ENCODE data around the gene RUNDC3A.

Gene RUNDC3A

DNA sequence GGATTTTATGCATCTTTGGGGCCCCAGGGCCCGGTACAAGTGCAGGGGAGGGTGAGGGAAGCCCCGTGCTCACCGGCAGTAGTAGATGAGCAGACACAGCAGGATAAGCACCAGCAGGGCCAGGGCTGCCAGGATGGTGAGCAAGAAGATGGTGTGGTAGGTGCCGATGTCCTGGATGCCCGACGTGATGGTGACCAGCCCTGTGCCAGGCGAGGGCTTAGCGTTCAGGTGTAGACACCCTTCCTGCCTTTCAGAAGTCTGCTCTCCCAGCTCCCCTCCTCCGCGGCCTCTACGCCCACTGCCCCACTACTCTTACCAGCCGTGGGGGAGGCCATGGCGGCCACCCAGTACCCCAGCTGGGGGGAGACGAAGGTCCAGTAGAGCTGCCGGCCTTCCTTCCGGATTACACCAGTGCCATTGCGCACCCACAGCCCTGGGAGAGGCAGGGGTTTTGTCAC lies 47.3 kb downstream of the RUNDC3A start:
- no peak overlapping the region for H3K4me3 ChIP-seq (ENCODE audit: low read depth, low read length)
- no peak for DNase-seq (ENCODE audit: low read depth)
- in situ Hi-C loops (cut with HindIII; ENCODE audit: low sequenced_read_pairs) = loop anchor here (25.0 kb wide), 1 partner anchor 282 kb away; no protein-coding TSS in a partner anchor
- TF ChIP-seq CTCF (IDR thresholded peaks at IDR 0.05; ENCODE audit: low read depth, low read length, missing control alignments) = no peak

GRCh38 chr17:44356241-44356640 lies 47.8 kb downstream of the RUNDC3A start:
- no peak for TF ChIP-seq CTCF (IDR thresholded peaks at IDR 0.05; ENCODE audit: low read depth, low read length, missing control alignments)
- in situ Hi-C loops (cut with HindIII; ENCODE audit: low sequenced_read_pairs) = loop anchor here (25.0 kb wide), 1 partner anchor 281 kb away; no protein-coding TSS in a partner anchor
- DNase-seq (ENCODE audit: low read depth) = no peak
- no peak overlapping the region for H3K4me3 ChIP-seq (ENCODE audit: low read depth, low read length)

DNA sequence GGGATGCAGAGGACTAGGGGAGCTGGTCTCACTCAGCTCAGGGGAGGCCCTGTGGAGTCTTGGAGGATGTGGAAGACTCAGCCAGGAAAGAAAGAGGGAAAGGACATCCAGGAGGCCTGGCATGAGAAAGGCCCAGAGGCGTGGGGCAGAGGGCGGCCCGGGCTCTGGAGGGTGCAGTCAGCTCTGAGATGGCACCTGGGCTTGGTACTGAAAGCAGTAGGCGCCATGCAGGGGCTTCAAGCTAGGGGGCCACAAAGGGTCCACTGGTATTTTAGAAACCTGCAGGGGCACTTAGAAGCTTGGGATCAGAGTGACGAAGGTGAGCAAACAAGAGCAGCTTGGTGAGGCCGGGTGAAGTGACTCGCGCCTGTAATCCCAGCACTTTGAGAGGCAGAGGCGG lies 49.7 kb downstream of the RUNDC3A start:
- no peak for DNase-seq (ENCODE audit: low read depth)
- TF ChIP-seq CTCF (IDR thresholded peaks at IDR 0.05; ENCODE audit: low read depth, low read length, missing control alignments) = no peak
- in situ Hi-C loops (cut with HindIII; ENCODE audit: low sequenced_read_pairs) = loop anchor here (25.0 kb wide), 1 partner anchor 279 kb away; no protein-coding TSS in a partner anchor
- no peak overlapping the region for H3K4me3 ChIP-seq (ENCODE audit: low read depth, low read length)

GRCh38 chr17:44359006-44359405 lies 50.6 kb downstream of the RUNDC3A start:
- H3K4me3 ChIP-seq (ENCODE audit: low read depth, low read length) = no peak overlapping the region
- no peak for DNase-seq (ENCODE audit: low read depth)
- in situ Hi-C loops (cut with HindIII; ENCODE audit: low sequenced_read_pairs) = loop anchor here (25.0 kb wide), 1 partner anchor 278 kb away; no protein-coding TSS in a partner anchor
- no peak for TF ChIP-seq CTCF (IDR thresholded peaks at IDR 0.05; ENCODE audit: low read depth, low read length, missing control alignments)

- no peak overlapping the region for H3K4me3 ChIP-seq (ENCODE audit: low read depth, low read length)
- in situ Hi-C loops (cut with HindIII; ENCODE audit: low sequenced_read_pairs) = loop anchor here (25.0 kb wide), 1 partner anchor 278 kb away; no protein-coding TSS in a partner anchor
- DNase-seq (ENCODE audit: low read depth) = no peak
- TF ChIP-seq CTCF (IDR thresholded peaks at IDR 0.05; ENCODE audit: low read depth, low read length, missing control alignments) = no peak
Observed at GRCh38 chr17:44359458-44360143, 51.2 kb downstream of the RUNDC3A start.

- H3K4me3 ChIP-seq (ENCODE audit: low read depth, low read length) = no peak overlapping the region
- in situ Hi-C loops (cut with HindIII; ENCODE audit: low sequenced_read_pairs) = loop anchor here (25.0 kb wide), 1 partner anchor 277 kb away; no protein-coding TSS in a partner anchor
- no peak for TF ChIP-seq CTCF (IDR thresholded peaks at IDR 0.05; ENCODE audit: low read depth, low read length, missing control alignments)
- no peak for DNase-seq (ENCODE audit: low read depth)
Observed at GRCh38 chr17:44360144-44360533, 51.7 kb downstream of the RUNDC3A start.

Measured in astrocyte of the cerebellum (primary cell).